ENCODE data around the gene RYR2.

RYR2 gene

GRCh38 chr1:237772009-237772408 lies 730.0 kb downstream of the RYR2 start:
- DNase-seq (ENCODE audit: low read depth, low spot score) = no peak
- no peak overlapping the region for H3K4me3 ChIP-seq (ENCODE audit: low read length)
- H3K4me1 ChIP-seq (ENCODE audit: control insufficient read depth, insufficient read depth, low read length) = no peaks in the 10 kb centered on the region
- no CpG with 5 or more reads among the region's 3 CpGs for WGBS (ENCODE audit: insufficient coverage, insufficient read length)
- no peaks in the 10 kb centered on the region for H3K27me3 ChIP-seq (ENCODE audit: control insufficient read depth, insufficient read depth, low read length)
- H3K9me3 ChIP-seq (ENCODE audit: control insufficient read depth, insufficient read depth, low read length) = no peaks in the 10 kb centered on the region
- H3K36me3 ChIP-seq (ENCODE audit: control insufficient read depth, insufficient read depth, low read length) = no peaks in the 10 kb centered on the region
- H3K27ac ChIP-seq (ENCODE audit: low read length) = no peak overlapping the region

GRCh38 chr1:237774246-237774645 lies 732.3 kb downstream of the RYR2 start:
- Histone ChIP-seq H3K4me1 (ENCODE audit: control insufficient read depth, insufficient read depth, low read length) (no peaks in the 10 kb centered on the region), H3K9me3 (ENCODE audit: control insufficient read depth, insufficient read depth, low read length) (no peaks in the 10 kb centered on the region), H3K27ac (ENCODE audit: low read length) (no peak overlapping the region), H3K4me3 (ENCODE audit: low read length) (no peak overlapping the region), H3K27me3 (ENCODE audit: control insufficient read depth, insufficient read depth, low read length) (no peaks in the 10 kb centered on the region), H3K36me3 (ENCODE audit: control insufficient read depth, insufficient read depth, low read length) (no peaks in the 10 kb centered on the region)
- no CpG with 5 or more reads among the region's 4 CpGs for WGBS (ENCODE audit: insufficient coverage, insufficient read length)
- DNase-seq (ENCODE audit: low read depth, low spot score) = no peak

GRCh38 chr1:237779356-237779755 lies 737.4 kb downstream of the RYR2 start:
- no peak for DNase-seq (ENCODE audit: low read depth, low spot score)
- no peaks in the 10 kb centered on the region for H3K36me3 ChIP-seq (ENCODE audit: control insufficient read depth, insufficient read depth, low read length)
- H3K27me3 ChIP-seq (ENCODE audit: control insufficient read depth, insufficient read depth, low read length) = no peaks in the 10 kb centered on the region
- WGBS (ENCODE audit: insufficient coverage, insufficient read length) = no CpG with 5 or more reads among the region's 3 CpGs
- H3K4me1 ChIP-seq (ENCODE audit: control insufficient read depth, insufficient read depth, low read length) = no peaks in the 10 kb centered on the region
- no peak overlapping the region for H3K4me3 ChIP-seq (ENCODE audit: low read length)
- H3K9me3 ChIP-seq (ENCODE audit: control insufficient read depth, insufficient read depth, low read length) = no peaks in the 10 kb centered on the region
- H3K27ac ChIP-seq (ENCODE audit: low read length) = no peak overlapping the region

- no peak for DNase-seq (ENCODE audit: low read depth, low spot score)
- WGBS (ENCODE audit: insufficient coverage, insufficient read length) = no CpG with 5 or more reads among the region's 11 CpGs
These were observed 744.2 kb downstream of the RYR2 start for GRCh38 chr1:237786066-237786719.

GRCh38 chr1:237788069-237788468 lies 746.1 kb downstream of the RYR2 start:
- H3K27ac ChIP-seq (ENCODE audit: low read length) = no peak overlapping the region
- no peaks in the 10 kb centered on the region for H3K4me1 ChIP-seq (ENCODE audit: control insufficient read depth, insufficient read depth, low read length)
- H3K9me3 ChIP-seq (ENCODE audit: control insufficient read depth, insufficient read depth, low read length) = no peaks in the 10 kb centered on the region
- no peaks in the 10 kb centered on the region for H3K27me3 ChIP-seq (ENCODE audit: control insufficient read depth, insufficient read depth, low read length)
- no peak overlapping the region for H3K4me3 ChIP-seq (ENCODE audit: low read length)
- H3K36me3 ChIP-seq (ENCODE audit: control insufficient read depth, insufficient read depth, low read length) = 0 out of 2 replicates have a peak, but pooled peaks cover 2% of the 10 kb centered on the region
- DNase-seq (ENCODE audit: low read depth, low spot score) = no peak
- WGBS (ENCODE audit: insufficient coverage, insufficient read length) = no CpG with 5 or more reads among the region's 3 CpGs

More at GRCh38 chr1:237786066-237786719, 744.2 kb downstream of the RYR2 start:
- H3K9me3 ChIP-seq (ENCODE audit: control insufficient read depth, insufficient read depth, low read length) = no peaks in the 10 kb centered on the region
- H3K4me1 ChIP-seq (ENCODE audit: control insufficient read depth, insufficient read depth, low read length) = no peaks in the 10 kb centered on the region
- H3K4me3 ChIP-seq (ENCODE audit: low read length) = no peak overlapping the region
- H3K27ac ChIP-seq (ENCODE audit: low read length) = no peak overlapping the region
- 0 out of 2 replicates have a peak, but pooled peaks cover 2% of the 10 kb centered on the region for H3K36me3 ChIP-seq (ENCODE audit: control insufficient read depth, insufficient read depth, low read length)
- H3K27me3 ChIP-seq (ENCODE audit: control insufficient read depth, insufficient read depth, low read length) = no peaks in the 10 kb centered on the region

- no CpG with 5 or more reads among the region's 5 CpGs for WGBS (ENCODE audit: insufficient coverage, insufficient read length)
- H3K9me3 ChIP-seq (ENCODE audit: control insufficient read depth, insufficient read depth, low read length) = no peaks in the 10 kb centered on the region
- no peak overlapping the region for H3K4me3 ChIP-seq (ENCODE audit: low read length)
- H3K27ac ChIP-seq (ENCODE audit: low read length) = no peak overlapping the region
- H3K27me3 ChIP-seq (ENCODE audit: control insufficient read depth, insufficient read depth, low read length) = no peaks in the 10 kb centered on the region
- H3K4me1 ChIP-seq (ENCODE audit: control insufficient read depth, insufficient read depth, low read length) = no peaks in the 10 kb centered on the region
- 0 out of 2 replicates have a peak, but pooled peaks cover 2% of the 10 kb centered on the region for H3K36me3 ChIP-seq (ENCODE audit: control insufficient read depth, insufficient read depth, low read length)
- no peak for DNase-seq (ENCODE audit: low read depth, low spot score)
These were observed 747.6 kb downstream of the RYR2 start for GRCh38 chr1:237789619-237790018.

- Histone ChIP-seq H3K36me3 (ENCODE audit: control insufficient read depth, insufficient read depth, low read length) (0 out of 2 replicates have a peak, but pooled peaks cover 2% of the 10 kb centered on the region), H3K9me3 (ENCODE audit: control insufficient read depth, insufficient read depth, low read length) (no peaks in the 10 kb centered on the region), H3K27ac (ENCODE audit: low read length) (no peak overlapping the region), H3K4me3 (ENCODE audit: low read length) (no peak overlapping the region), H3K4me1 (ENCODE audit: control insufficient read depth, insufficient read depth, low read length) (no peaks in the 10 kb centered on the region), H3K27me3 (ENCODE audit: control insufficient read depth, insufficient read depth, low read length) (no peaks in the 10 kb centered on the region)
- no peak for DNase-seq (ENCODE audit: low read depth, low spot score)
- WGBS (ENCODE audit: insufficient coverage, insufficient read length) = no CpG with 5 or more reads among the region's 2 CpGs
These were observed 749.6 kb downstream of the RYR2 start for GRCh38 chr1:237791592-237791991.

GRCh38 chr1:237792149-237792548 lies 750.2 kb downstream of the RYR2 start:
- no peak overlapping the region for H3K4me3 ChIP-seq (ENCODE audit: low read length)
- no peak for DNase-seq (ENCODE audit: low read depth, low spot score)
- H3K27me3 ChIP-seq (ENCODE audit: control insufficient read depth, insufficient read depth, low read length) = no peaks in the 10 kb centered on the region
- no peak overlapping the region for H3K27ac ChIP-seq (ENCODE audit: low read length)
- no peaks in the 10 kb centered on the region for H3K9me3 ChIP-seq (ENCODE audit: control insufficient read depth, insufficient read depth, low read length)
- no CpG with 5 or more reads among the region's 7 CpGs for WGBS (ENCODE audit: insufficient coverage, insufficient read length)
- H3K4me1 ChIP-seq (ENCODE audit: control insufficient read depth, insufficient read depth, low read length) = no peaks in the 10 kb centered on the region
- H3K36me3 ChIP-seq (ENCODE audit: control insufficient read depth, insufficient read depth, low read length) = 0 out of 2 replicates have a peak, but pooled peaks cover 2% of the 10 kb centered on the region

GRCh38 chr1:237792726-237793125 lies 750.7 kb downstream of the RYR2 start:
- H3K36me3 ChIP-seq (ENCODE audit: control insufficient read depth, insufficient read depth, low read length) = 0 out of 2 replicates have a peak, but pooled peaks cover 2% of the 10 kb centered on the region
- no peaks in the 10 kb centered on the region for H3K27me3 ChIP-seq (ENCODE audit: control insufficient read depth, insufficient read depth, low read length)
- H3K4me1 ChIP-seq (ENCODE audit: control insufficient read depth, insufficient read depth, low read length) = no peaks in the 10 kb centered on the region
- DNase-seq (ENCODE audit: low read depth, low spot score) = no peak
- H3K4me3 ChIP-seq (ENCODE audit: low read length) = no peak overlapping the region
- WGBS (ENCODE audit: insufficient coverage, insufficient read length) = no CpG with 5 or more reads among the region's 1 CpG
- H3K27ac ChIP-seq (ENCODE audit: low read length) = no peak overlapping the region
- no peaks in the 10 kb centered on the region for H3K9me3 ChIP-seq (ENCODE audit: control insufficient read depth, insufficient read depth, low read length)

GRCh38 chr1:237794071-237794470 lies 752.1 kb downstream of the RYR2 start:
- H3K4me1 ChIP-seq (ENCODE audit: control insufficient read depth, insufficient read depth, low read length) = no peaks in the 10 kb centered on the region
- 0 out of 2 replicates have a peak, but pooled peaks cover 2% of the 10 kb centered on the region for H3K36me3 ChIP-seq (ENCODE audit: control insufficient read depth, insufficient read depth, low read length)
- no peak overlapping the region for H3K4me3 ChIP-seq (ENCODE audit: low read length)
- no peak for DNase-seq (ENCODE audit: low read depth, low spot score)
- H3K27me3 ChIP-seq (ENCODE audit: control insufficient read depth, insufficient read depth, low read length) = no peaks in the 10 kb centered on the region
- H3K27ac ChIP-seq (ENCODE audit: low read length) = no peak overlapping the region
- H3K9me3 ChIP-seq (ENCODE audit: control insufficient read depth, insufficient read depth, low read length) = no peaks in the 10 kb centered on the region
- WGBS (ENCODE audit: insufficient coverage, insufficient read length) = no CpG with 5 or more reads among the region's 3 CpGs

GRCh38 chr1:237795558-237795957 lies 753.6 kb downstream of the RYR2 start:
- Histone ChIP-seq H3K36me3 (ENCODE audit: control insufficient read depth, insufficient read depth, low read length) (no peaks in the 10 kb centered on the region), H3K4me3 (ENCODE audit: low read length) (no peak overlapping the region), H3K4me1 (ENCODE audit: control insufficient read depth, insufficient read depth, low read length) (no peaks in the 10 kb centered on the region), H3K9me3 (ENCODE audit: control insufficient read depth, insufficient read depth, low read length) (no peaks in the 10 kb centered on the region), H3K27me3 (ENCODE audit: control insufficient read depth, insufficient read depth, low read length) (no peaks in the 10 kb centered on the region), H3K27ac (ENCODE audit: low read length) (no peak overlapping the region)
- no CpG with 5 or more reads among the region's 13 CpGs for WGBS (ENCODE audit: insufficient coverage, insufficient read length)
- DNase-seq (ENCODE audit: low read depth, low spot score) = no peak

Data from iPS DF 6.9 (cell line).